HG02610 (cell line): ENCODE measurements around the gene GNAT2.

ENCODE experiments used
- ATAC-seq: cut with Tn5 transposase; IDR thresholded peaks from one replicate; pipeline ENCODE4 v1.9.1; 2021; ENCODE audit warnings: mild to moderate bottlenecking, moderate library complexity; ENCODE audit not compliant: unreplicated experiment

Gene GNAT2

DNA sequence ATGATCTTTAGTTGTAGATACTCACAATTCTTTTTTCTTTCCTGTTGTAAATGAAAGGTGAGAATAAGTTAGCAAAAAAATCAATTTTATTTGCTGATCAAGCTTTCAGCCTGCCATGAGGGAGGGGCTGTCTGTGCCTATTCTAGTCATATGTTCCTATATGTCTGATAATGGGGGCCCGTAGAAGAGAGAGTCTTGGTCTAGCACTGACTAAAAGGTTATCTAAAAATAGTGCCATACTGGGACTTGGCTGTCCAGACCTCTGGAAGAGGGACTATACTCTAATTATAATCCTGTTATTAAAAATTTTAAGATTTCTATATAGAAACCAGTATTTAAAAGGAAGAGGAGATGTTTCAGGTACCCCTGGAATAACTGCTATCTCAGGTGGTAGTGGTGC is 52.4 kb downstream of the GNAT2 start:
- no peak for ATAC-seq

DNA sequence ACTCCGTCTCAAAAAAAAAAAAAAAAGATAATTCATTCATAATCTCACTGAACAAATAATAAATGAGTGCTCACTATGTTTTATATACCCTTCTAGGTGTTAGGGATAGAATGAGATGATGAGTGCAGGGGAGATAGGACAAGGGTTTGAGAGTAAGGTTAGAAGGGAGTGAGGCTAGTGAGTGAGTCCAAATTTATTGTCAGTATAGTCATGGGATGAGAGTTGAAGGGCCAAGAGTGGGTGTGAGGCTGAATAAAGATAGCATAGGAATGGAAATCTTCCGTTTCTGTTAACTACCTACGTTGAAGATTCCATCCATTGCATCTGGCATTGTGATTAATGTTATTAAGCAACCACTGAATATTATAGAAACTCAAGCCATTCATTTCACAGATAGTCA is 54.2 kb downstream of the GNAT2 start:
- ATAC-seq, result no peak

DNA sequence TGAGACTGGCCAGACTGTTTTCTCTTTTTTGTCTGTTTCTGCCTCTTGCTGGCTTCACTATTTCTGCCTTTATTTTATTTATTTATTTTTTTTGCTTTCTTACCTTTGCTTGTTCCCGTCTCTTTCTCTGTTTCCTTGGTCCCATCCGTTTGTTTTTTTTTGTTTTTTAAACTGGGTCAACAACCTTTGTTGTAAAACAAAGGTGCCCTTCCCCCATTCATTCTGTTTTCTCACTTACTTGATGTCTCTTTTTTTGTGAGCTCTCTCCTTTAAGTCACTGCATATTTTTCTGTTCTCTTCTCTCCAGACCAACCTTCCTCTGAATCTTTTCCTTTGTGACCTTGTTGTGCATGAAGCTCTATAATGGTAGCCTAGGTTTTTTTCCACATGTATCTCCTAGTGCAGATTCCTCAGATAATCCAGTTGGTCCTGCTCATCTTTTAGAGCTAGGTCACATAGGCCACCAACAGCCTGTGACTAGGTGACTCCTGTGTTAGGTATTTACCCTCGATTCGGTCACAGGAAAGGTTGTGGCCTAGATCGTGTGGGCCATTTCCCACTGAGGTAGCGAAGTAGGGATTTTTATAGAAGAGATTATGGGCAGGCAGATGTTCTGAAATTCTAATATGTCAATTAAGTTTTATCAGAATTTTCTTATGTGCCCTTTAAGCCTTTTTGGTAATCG is 55.1 kb downstream of the GNAT2 start:
- no peak for ATAC-seq

DNA sequence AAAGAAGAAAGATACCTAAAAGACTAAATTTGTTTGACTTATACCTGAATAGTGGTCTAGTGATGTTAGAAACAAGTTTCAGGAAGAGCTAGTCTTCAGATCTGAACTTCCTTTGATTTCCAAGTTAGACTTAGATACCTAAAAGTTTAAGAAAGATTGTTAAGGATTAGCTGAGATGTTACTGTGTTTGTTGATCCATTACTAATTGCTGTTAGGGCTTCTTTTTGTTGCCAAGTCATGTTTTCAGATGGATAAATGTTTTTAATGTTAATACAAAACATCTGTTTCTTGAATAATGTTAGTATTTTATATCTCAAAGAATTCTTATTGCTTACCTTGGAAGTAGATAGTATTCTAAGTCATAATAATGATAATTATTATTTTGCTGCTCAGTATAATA is 59.4 kb downstream of the GNAT2 start:
- no peak for ATAC-seq

DNA sequence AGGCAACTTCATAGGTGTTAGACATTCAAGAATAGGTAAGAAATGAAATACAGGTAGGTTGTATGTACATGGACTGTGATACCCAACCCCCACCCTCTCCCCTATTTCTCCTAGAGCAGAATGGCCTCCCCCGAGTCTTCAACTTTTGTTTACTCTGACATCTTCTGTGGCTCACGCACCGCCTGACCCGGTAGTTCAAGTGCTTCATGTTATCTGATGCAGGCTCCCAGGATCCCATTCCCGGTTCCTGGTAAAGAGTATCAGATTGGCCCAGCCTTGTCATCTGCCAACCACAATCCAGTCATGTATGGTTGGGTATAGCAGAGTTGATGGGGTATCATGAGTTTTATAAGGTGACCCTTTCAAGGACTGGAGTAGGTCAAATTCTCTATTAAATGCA is 61.9 kb downstream of the GNAT2 start:
- no peak for ATAC-seq

DNA sequence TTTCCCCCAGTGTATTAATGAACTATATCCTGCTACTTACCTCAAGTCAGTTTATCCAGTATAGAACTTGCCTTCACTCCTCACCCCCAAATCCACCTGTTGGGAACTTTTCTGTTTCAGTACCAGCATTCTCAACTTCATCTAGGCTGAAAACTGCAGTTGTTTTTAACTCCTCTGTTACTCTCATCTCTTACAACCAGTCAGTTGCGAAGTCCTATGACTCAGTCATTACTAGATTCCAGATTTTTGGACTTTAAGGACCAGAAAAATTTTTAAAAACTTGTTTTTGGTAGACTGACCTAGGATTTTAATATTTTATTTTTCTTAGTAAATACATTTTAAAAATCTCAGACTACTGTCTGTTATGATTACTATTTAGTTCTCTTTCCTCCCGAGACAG is 62.9 kb downstream of the GNAT2 start:
- no peak for ATAC-seq
